ENCODE results near the gene ANKS3.

DNA sequence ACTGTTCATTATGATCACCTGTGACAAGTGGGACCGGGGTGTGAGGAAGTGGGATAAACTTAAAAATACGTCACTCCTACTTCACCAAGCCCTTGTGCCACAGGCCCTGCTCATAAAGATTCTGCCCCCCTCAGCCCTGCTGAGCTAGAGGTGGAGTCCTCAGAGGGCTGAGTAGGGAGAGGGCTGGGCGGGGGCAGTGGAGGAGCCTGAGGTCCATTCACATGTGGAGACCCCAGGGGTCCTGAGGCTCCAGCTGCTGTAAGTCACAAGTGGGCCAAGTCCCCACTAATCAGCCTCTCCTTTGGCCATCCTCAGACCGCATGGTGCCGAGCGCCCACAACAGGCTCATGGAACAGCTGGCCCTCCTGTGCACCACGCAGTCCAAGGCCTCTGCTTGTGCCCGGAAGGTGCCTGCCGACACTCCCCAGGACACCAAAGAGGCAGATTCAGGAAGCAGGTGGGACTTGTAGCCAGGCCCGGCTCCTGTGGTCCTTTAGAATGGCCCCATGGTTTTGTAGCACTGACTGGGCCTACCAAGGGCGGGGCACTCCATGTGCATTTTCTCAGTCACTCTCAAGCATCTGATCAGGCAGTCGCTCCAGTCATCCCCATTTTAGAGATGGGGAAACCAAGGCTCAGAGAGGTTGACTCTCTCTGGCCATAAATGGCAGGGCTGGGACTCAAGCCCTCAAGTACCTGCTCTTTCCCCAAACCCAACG lies 10.6 kb upstream of the ANKS3 start:
- TF ChIP-seq, protein P1, sequence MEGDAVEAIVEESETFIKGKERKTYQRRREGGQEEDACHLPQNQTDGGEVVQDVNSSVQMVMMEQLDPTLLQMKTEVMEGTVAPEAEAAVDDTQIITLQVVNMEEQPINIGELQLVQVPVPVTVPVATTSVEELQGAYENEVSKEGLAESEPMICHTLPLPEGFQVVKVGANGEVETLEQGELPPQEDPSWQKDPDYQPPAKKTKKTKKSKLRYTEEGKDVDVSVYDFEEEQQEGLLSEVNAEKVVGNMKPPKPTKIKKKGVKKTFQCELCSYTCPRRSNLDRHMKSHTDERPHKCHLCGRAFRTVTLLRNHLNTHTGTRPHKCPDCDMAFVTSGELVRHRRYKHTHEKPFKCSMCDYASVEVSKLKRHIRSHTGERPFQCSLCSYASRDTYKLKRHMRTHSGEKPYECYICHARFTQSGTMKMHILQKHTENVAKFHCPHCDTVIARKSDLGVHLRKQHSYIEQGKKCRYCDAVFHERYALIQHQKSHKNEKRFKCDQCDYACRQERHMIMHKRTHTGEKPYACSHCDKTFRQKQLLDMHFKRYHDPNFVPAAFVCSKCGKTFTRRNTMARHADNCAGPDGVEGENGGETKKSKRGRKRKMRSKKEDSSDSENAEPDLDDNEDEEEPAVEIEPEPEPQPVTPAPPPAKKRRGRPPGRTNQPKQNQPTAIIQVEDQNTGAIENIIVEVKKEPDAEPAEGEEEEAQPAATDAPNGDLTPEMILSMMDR (conservative IDR thresholded peaks at IDR 0.05 in 1 of 2, IDR thresholded peaks at IDR 0.05 in 1 of 2; ENCODE audit: extremely low read depth in 1 of 2, insufficient read depth in 1 of 2, low read depth in 1 of 2, low read length in 2 of 2): no peak
- no peak for TF ChIP-seq EZH2 (IDR thresholded peaks at IDR 0.05; ENCODE audit: borderline replicate concordance, low read length)

Data from mammary epithelial cell (primary cell).